Measurements from ENCODE around the gene ZNF71.

DNA sequence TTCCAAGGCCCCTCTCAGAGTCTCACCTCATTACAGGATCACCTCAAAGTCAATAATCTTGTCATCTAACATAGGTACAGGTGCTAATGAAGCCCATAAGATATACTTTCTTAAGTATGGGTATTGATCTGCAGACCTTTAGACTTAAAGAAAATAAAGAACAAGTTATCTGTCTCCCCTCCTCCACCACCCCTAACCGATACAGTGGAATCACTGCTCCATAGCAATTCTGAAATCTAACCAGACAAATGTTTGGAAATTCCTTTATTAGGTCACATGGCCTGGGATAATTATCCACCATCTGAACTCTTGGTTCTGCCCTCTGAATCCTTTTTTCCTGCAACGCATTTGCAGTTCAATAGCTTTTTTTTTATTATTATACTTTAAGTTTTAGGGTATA lies 32.3 kb upstream of the ZNF71 start:
- no peak for TF ChIP-seq GATA2 (IDR thresholded peaks at IDR 0.05; ENCODE audit: low read depth, low read length)
- no peak for TF ChIP-seq GATA3 (IDR thresholded peaks at IDR 0.05; ENCODE audit: low read depth, low read length)
